Measurements from ENCODE around the gene ATP6V1B1. TPM values are rescaled to one million over a fixed set of nuclear protein-coding genes. Genes with fewer than 3 reads are reported as not detected.

ATP6V1B1 gene
- polyA plus RNA-seq, 3 donors from 2014 or later, result not detected

- no peak for DNase-seq
- Mint-ChIP-seq H3K27ac (no peak overlapping the region), H3K36me3 (peaks cover 0 to 4% (median 0%) of the 10 kb centered on the region in 3 donors), H3K4me3 (no peak overlapping the region), H3K9me3 (peaks cover 0 to 1% (median 0%) of the 10 kb centered on the region in 6 donors), H3K4me1 (peaks cover 0 to 4% of the 10 kb centered on the region in 2 donors), H3K27me3 (ENCODE audit: low read depth in 3 of 3) (peaks cover 23 to 35% (median 30%) of the 10 kb centered on the region in 3 donors)
Measured at GRCh38 chr2:70895249-70895648, 40.5 kb upstream of the ATP6V1B1 start.

GRCh38 chr2:70895998-70896764 is 39.5 kb upstream of the ATP6V1B1 start:
- H3K9me3 Mint-ChIP-seq, result peaks cover 0 to 1% (median 0%) of the 10 kb centered on the region in 6 donors
- DNase-seq, result no peak
- peaks cover 19 to 35% (median 25%) of the 10 kb centered on the region in 3 donors for H3K27me3 Mint-ChIP-seq (ENCODE audit: low read depth in 3 of 3)
- H3K36me3 Mint-ChIP-seq, result peaks cover 0 to 4% (median 0%) of the 10 kb centered on the region in 3 donors
- peaks cover 7 to 8% of the 10 kb centered on the region in 2 donors for H3K4me1 Mint-ChIP-seq
- H3K4me3 Mint-ChIP-seq, result no peak overlapping the region
- H3K27ac Mint-ChIP-seq, result no peak overlapping the region

GRCh38 chr2:70896765-70897202 is 38.9 kb upstream of the ATP6V1B1 start:
- no peak overlapping the region for H3K4me3 Mint-ChIP-seq
- peaks cover 0 to 1% (median 0%) of the 10 kb centered on the region in 6 donors for H3K9me3 Mint-ChIP-seq
- H3K27me3 Mint-ChIP-seq (ENCODE audit: low read depth in 3 of 3), result peaks cover 19 to 35% (median 20%) of the 10 kb centered on the region in 3 donors
- no peak overlapping the region for H3K27ac Mint-ChIP-seq
- DNase-seq, result no peak
- peaks cover 0 to 4% (median 0%) of the 10 kb centered on the region in 3 donors for H3K36me3 Mint-ChIP-seq
- peaks cover 9 to 12% of the 10 kb centered on the region in 2 donors for H3K4me1 Mint-ChIP-seq

- no peak overlapping the region for H3K27ac Mint-ChIP-seq
- peaks cover 22 to 39% (median 23%) of the 10 kb centered on the region in 3 donors for H3K27me3 Mint-ChIP-seq (ENCODE audit: low read depth in 3 of 3)
- peaks cover 0 to 1% (median 0%) of the 10 kb centered on the region in 6 donors for H3K9me3 Mint-ChIP-seq
- no peak for DNase-seq
- H3K4me1 Mint-ChIP-seq, result peaks cover 14 to 17% of the 10 kb centered on the region in 2 donors
- peaks cover 0 to 4% (median 0%) of the 10 kb centered on the region in 3 donors for H3K36me3 Mint-ChIP-seq
- no peak overlapping the region for H3K4me3 Mint-ChIP-seq
Measured at GRCh38 chr2:70897203-70897976, 38.3 kb upstream of the ATP6V1B1 start.

GRCh38 chr2:70897977-70898226 is 37.8 kb upstream of the ATP6V1B1 start:
- Mint-ChIP-seq H3K9me3 (peaks cover 0 to 1% (median 0%) of the 10 kb centered on the region in 6 donors), H3K36me3 (peaks cover 0 to 4% (median 0%) of the 10 kb centered on the region in 3 donors), H3K4me1 (peaks cover 15 to 17% of the 10 kb centered on the region in 2 donors), H3K4me3 (no peak overlapping the region), H3K27me3 (ENCODE audit: low read depth in 3 of 3) (peaks cover 26 to 42% (median 26%) of the 10 kb centered on the region in 3 donors), H3K27ac (no peak overlapping the region)
- no peak for DNase-seq

- H3K4me1 Mint-ChIP-seq, result peaks cover 15 to 17% of the 10 kb centered on the region in 2 donors
- H3K9me3 Mint-ChIP-seq, result peaks cover 0 to 1% (median 0%) of the 10 kb centered on the region in 6 donors
- H3K4me3 Mint-ChIP-seq, result peak overlapping the region in 2 of 5 donors; percentile 34 to 38
- no peak for DNase-seq
- peaks cover 26 to 44% (median 32%) of the 10 kb centered on the region in 3 donors for H3K27me3 Mint-ChIP-seq (ENCODE audit: low read depth in 3 of 3)
- no peak overlapping the region for H3K27ac Mint-ChIP-seq
- peaks cover 0 to 4% (median 0%) of the 10 kb centered on the region in 3 donors for H3K36me3 Mint-ChIP-seq
Measured at GRCh38 chr2:70898363-70899240, 37.1 kb upstream of the ATP6V1B1 start.

GRCh38 chr2:70901227-70902066 is 34.3 kb upstream of the ATP6V1B1 start:
- peak overlapping the region; percentile 50 to 74 (median 56) for H3K4me3 Mint-ChIP-seq
- no peak overlapping the region for H3K27ac Mint-ChIP-seq
- H3K27me3 Mint-ChIP-seq (ENCODE audit: low read depth in 3 of 3), result peaks cover 27 to 53% (median 37%) of the 10 kb centered on the region in 3 donors
- H3K9me3 Mint-ChIP-seq, result peaks cover 0 to 1% (median 0%) of the 10 kb centered on the region in 6 donors
- DNase-seq, result no peak
- peaks cover 0 to 4% (median 0%) of the 10 kb centered on the region in 3 donors for H3K36me3 Mint-ChIP-seq
- peaks cover 15 to 17% of the 10 kb centered on the region in 2 donors for H3K4me1 Mint-ChIP-seq

- Mint-ChIP-seq H3K9me3 (peaks cover 0 to 5% (median 0%) of the 10 kb centered on the region in 6 donors), H3K4me3 (peak overlapping the region in 2 of 5 donors; percentile 26 to 62), H3K4me1 (peaks cover 16 to 22% of the 10 kb centered on the region in 2 donors), H3K27me3 (ENCODE audit: low read depth in 3 of 3) (peaks cover 33 to 55% (median 43%) of the 10 kb centered on the region in 3 donors), H3K36me3 (peaks cover 0 to 8% (median 0%) of the 10 kb centered on the region in 3 donors), H3K27ac (no peak overlapping the region)
- no peak for DNase-seq
Measured at GRCh38 chr2:70902067-70902442, 33.6 kb upstream of the ATP6V1B1 start.

- Mint-ChIP-seq H3K4me3 (peak overlapping the region in 1 of 5 donors; percentile 62), H3K27ac (no peak overlapping the region), H3K27me3 (ENCODE audit: low read depth in 3 of 3) (peaks cover 36 to 56% (median 45%) of the 10 kb centered on the region in 3 donors), H3K9me3 (peaks cover 0 to 5% (median 0%) of the 10 kb centered on the region in 6 donors), H3K4me1 (peaks cover 20 to 27% of the 10 kb centered on the region in 2 donors), H3K36me3 (peaks cover 0 to 8% (median 0%) of the 10 kb centered on the region in 3 donors)
- DNase-seq, result no peak
Measured at GRCh38 chr2:70902579-70902978, 33.1 kb upstream of the ATP6V1B1 start.

- no peak overlapping the region for H3K27ac Mint-ChIP-seq
- peaks cover 0 to 8% (median 0%) of the 10 kb centered on the region in 3 donors for H3K36me3 Mint-ChIP-seq
- peaks cover 36 to 55% (median 47%) of the 10 kb centered on the region in 3 donors for H3K27me3 Mint-ChIP-seq (ENCODE audit: low read depth in 3 of 3)
- H3K4me3 Mint-ChIP-seq, result no peak overlapping the region
- peaks cover 20 to 30% of the 10 kb centered on the region in 2 donors for H3K4me1 Mint-ChIP-seq
- no peak for DNase-seq
- H3K9me3 Mint-ChIP-seq, result peaks cover 0 to 5% (median 0%) of the 10 kb centered on the region in 6 donors
Measured at GRCh38 chr2:70903171-70903570, 32.5 kb upstream of the ATP6V1B1 start.

- H3K27me3 Mint-ChIP-seq (ENCODE audit: low read depth in 3 of 3), result peaks cover 34 to 50% (median 47%) of the 10 kb centered on the region in 3 donors
- H3K27ac Mint-ChIP-seq, result no peak overlapping the region
- H3K4me1 Mint-ChIP-seq, result peaks cover 20 to 30% of the 10 kb centered on the region in 2 donors
- no peak for DNase-seq
- peaks cover 0 to 5% (median 0%) of the 10 kb centered on the region in 6 donors for H3K9me3 Mint-ChIP-seq
- H3K4me3 Mint-ChIP-seq, result no peak overlapping the region
- H3K36me3 Mint-ChIP-seq, result peaks cover 0 to 8% (median 0%) of the 10 kb centered on the region in 3 donors
Measured at GRCh38 chr2:70903641-70904340, 31.9 kb upstream of the ATP6V1B1 start.
